OCI-LY1 (cell line): ENCODE results near the gene RNPS1.

ENCODE experiments used
- CTCF ChIP-seq: fragments of 200-600 bp; sonication (generic), shearing (Covaris generic); IDR thresholded peaks from 2 replicates; pipeline ENCODE4 v1.5.1; 2017; ENCODE audit warnings: mild to moderate bottlenecking, antibody characterized with exemption, low read length, moderate library complexity, mixed read lengths
- EZH2 ChIP-seq: fragments of 200-600 bp; sonication (generic), shearing (Covaris generic); IDR thresholded peaks from 2 replicates; pipeline ENCODE4 v1.8.0; 2017; ENCODE audit warnings: borderline replicate concordance, mixed run types, mild to moderate bottlenecking, antibody characterized with exemption, low read length, moderate library complexity, mixed read lengths

DNA sequence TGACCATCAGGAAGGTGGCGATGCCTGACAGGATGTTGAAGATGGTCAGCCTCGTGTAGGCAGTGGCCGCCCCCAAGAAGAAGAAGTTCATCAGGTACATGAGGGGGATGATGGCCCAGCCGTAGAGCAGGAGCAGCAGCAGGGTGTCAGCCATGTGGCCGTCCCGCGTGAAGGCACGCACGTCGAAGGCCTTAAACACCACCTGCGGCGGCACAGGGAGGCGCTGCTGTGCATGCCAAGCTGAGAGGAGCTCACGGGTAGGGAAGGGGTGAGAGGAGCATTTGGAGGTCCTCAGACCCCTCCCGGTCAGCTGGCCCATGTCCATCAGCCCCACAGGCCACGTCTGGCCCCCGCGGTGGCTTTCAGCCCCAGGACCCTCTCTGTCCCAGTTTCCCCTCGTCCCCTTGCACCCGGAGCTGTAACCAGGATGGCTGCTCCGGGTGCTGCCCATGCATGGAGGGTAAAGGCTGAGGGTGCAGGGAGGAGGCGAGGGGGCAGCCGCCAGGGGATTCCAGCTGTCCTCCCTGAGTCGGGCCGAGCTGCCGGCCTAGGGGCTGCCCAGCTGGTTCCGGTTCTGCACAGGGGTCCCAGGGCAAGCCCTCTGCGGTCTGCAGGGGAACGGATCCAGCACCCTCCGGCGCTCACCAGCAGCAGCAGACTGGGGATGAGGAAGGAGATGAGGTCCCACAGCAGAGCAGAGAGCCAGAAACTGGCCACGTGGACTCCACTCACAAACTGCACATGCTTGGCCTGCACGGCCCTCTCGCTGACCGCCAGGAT is 17.1 kb upstream of the RNPS1 start:
- TF ChIP-seq CTCF: no peak
- TF ChIP-seq EZH2: no peak
